ENCODE data around the gene CBY1. TPM values are rescaled to one million over a fixed set of nuclear protein-coding genes. Genes with fewer than 3 reads are reported as not detected.
A peak's percentile ranks its signal among the peaks of the same experiment; 100 is the strongest.

The CBY1 gene
- total and polyA plus RNA-seq, 9 of the 15 experiments (the other 6 are each of a cell fraction or from before 2014, with no cell fraction given), result 5.7 to 19.7 (median 10.8) TPM

GRCh38 chr22:38681582-38682335 is 25.3 kb downstream of the CBY1 start, which contains the start of gene TOMM22 (continued):
- TF ChIP-seq ZBTB40 (IDR thresholded peaks at IDR 0.05), result peak; percentile 98
- TF ChIP-seq ZBTB40 (CRISPR knock-in tag; IDR thresholded peaks at IDR 0.05), result no peak
- TF ChIP-seq TFAP4 (CRISPR knock-in tag; IDR thresholded peaks at IDR 0.05; ENCODE audit: borderline replicate concordance), result peak; percentile 78
- peak; percentile 81 for TF ChIP-seq DIDO1 (tag; IDR thresholded peaks at IDR 0.05; ENCODE audit: low read depth)
- peak in 1 of 2 experiments; percentile 51; a peak in 1 of 4 replicates for TF ChIP-seq BCLAF1 (IDR thresholded peaks at IDR 0.05; ENCODE audit: borderline replicate concordance in 1 of 2, control insufficient read depth in 1 of 2, low read depth in 2 of 2, low read length in 1 of 2)
- TF ChIP-seq KLF13 (tag; IDR thresholded peaks at IDR 0.05; ENCODE audit: borderline replicate concordance, low read depth), result peak; percentile 57; the same call in 1 of the 2 replicates
- peak in 1 of 2 experiments; percentile 99; a peak in 2 of 4 replicates for TF ChIP-seq HDAC1 (IDR thresholded peaks at IDR 0.05)
- TF ChIP-seq HMGN3 (IDR thresholded peaks at IDR 0.05; ENCODE audit: borderline replicate concordance, extremely low read depth, insufficient read length, low read depth, low read length), result peak; percentile 77
- no peak for TF ChIP-seq ASH1L (IDR thresholded peaks at IDR 0.05; ENCODE audit: borderline replicate concordance, low read depth, partially characterized antibody)
- TF ChIP-seq HMBOX1 (IDR thresholded peaks at IDR 0.05), result no peak
- TF ChIP-seq GABPB1 (CRISPR knock-in tag; IDR thresholded peaks at IDR 0.05), result peak; percentile 96
